ENCODE data around the gene AP1S3.
"Not testable (repeated sequence)": the region's sequence is repeated elsewhere in the genome, so short reads cannot be mapped to it uniquely, and the experiment has no call there.

The AP1S3 gene

DNA sequence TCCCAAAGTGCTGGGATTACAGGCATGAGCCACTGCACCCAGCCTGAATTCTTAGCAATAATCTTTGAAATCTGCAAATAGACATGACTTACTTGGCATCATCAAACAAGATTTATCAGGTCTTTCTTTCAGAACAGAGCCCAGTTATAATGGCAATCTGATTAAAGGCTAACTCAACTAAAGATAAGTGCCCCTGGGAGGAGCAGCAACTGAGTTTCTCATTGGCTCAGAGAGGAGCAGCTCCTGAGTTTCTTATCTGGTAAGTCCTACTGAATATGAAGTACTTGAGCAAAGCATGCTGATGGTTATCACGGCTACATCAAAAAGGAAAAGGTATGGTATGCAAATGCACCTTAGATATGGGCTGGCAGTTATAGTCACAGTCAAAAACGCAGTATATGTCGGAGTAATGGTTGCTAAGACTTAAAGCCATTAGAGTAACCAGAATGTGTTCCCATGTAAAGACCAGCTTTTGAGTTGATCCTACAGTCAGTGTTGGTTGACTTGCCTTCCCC lies 15.0 kb upstream of the AP1S3 start:
- DNase-seq = no peak

DNA sequence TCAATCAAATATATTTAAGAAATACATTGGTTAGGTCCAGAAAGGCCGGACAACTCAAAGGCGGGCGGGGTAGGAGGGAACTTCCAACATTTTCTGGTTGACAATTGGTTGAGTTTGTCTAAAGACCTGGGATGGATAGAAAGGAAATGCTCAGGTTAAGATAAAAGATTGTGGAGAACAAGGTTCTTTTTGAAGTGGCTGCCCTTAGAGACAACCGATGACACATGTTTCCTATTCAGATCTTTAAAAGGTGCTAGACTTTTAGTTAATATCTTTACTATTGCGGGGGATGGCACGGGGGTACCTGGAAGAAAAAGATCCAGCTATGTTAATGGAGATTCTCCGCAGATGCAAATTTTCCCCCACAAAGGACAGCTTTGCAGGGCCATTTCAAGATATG lies 10.0 kb upstream of the AP1S3 start:
- no peak for DNase-seq

GRCh38 chr2:223846515-223846914 lies 9.1 kb upstream of the AP1S3 start:
- DNase-seq = peak; percentile 74

- no peak for DNase-seq
Observed at GRCh38 chr2:223841436-223842190, 4.2 kb upstream of the AP1S3 start.

DNA sequence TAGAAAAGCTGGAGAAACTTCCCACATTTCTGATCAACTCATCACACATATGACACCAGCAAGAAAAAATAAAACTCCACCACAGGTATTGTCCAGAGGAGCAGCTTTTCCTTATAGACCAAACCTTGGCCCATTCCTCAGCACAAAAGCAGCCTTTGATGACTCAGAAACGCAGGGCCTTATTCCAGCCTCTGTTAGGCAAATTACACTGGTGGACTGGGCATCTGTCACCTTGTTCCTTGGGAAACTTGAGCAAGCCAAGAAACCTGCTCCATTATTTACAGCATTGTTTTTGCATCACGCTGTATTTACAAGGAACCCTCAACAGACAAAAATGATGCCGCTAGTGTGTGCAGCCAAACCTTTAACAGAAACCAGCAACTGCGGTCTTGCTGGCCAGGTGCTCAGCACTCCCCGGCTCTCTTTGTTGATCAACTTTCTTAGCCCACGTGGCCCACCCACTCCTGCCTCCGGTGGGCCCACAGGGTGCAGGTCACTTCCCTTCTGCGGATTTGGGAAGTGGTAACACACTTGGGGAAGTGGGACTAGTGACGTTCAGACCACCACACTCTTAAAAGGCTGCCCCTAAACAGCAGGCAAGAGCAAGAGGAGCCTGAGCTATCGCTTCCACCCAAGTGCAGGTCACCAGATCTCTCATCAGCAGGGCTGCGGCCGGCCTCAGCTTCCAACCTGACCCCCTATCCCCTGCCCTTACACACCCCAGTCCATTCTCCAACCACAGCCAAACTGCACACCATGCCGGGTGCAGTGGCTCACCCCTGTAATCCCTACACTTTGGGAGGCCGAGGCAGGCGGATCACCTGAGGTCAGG lies 1.5 kb downstream of the AP1S3 start:
- no peak for DNase-seq

- DNase-seq = no peak
Observed at GRCh38 chr2:223834431-223834830, 3.0 kb downstream of the AP1S3 start.

- no peak for DNase-seq
Observed at GRCh38 chr2:223832241-223832903, 5.0 kb downstream of the AP1S3 start.

GRCh38 chr2:223829128-223829527 lies 8.3 kb downstream of the AP1S3 start:
- no peak for DNase-seq

DNA sequence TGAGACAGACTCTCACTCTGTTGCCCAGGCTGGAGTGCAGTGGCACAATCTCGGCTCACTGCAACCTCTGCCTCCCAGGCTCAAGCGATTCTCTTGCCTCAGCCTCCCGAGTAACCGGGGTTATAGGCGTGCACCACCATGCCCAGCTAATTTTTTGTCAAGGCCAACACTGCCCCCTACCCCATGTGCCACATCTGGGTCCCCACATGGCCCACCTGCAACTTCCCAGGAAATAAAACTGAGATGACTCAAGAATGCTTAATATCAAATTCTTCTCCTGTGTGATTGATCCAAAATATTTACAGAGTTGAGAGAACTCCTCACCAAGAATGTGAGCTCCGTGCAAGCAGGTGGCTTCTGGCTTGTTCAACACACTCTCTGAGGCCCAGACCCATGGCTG lies 9.1 kb downstream of the AP1S3 start:
- no peak for DNase-seq

DNA sequence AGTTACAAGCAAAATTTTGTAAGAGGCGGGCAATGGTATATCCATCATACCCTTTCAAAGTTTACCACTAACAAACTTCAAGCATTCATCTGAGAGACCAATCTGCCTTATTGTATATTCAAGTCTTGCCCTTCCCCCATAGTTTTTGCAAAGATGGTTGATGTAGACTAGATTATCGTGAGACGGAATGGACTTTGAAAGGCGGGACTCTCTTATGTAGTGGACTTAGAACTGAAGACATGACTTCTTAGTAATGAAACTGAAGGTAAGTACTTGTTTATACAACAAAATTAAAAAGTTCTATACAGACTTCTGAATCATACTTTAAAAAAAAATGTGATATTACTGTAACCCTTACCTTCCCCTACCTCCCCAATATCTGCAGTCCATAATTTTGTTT lies 10.4 kb downstream of the AP1S3 start:
- DNase-seq = no peak

DNA sequence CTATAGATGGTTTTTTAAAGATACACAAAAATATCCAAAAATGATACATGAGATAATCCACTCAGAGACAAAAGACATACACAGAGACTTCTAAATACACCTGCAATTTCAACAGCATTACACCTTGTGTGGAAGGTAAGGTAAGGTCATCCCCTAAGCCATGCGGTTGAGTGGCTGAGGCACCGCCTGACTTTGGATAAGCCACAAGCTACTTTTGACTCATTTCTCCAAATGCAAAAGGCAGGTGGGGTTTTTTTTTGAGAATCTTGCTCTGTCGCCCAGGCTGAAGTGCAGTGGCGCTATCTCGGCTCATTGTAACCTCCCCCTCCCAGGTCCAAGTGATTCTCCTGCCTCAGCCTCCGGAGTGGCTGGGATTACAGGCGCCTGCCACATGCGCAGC lies 13.1 kb downstream of the AP1S3 start:
- no peak for DNase-seq

- DNase-seq = no peak
Observed at GRCh38 chr2:223822818-223823217, 14.6 kb downstream of the AP1S3 start.

DNA sequence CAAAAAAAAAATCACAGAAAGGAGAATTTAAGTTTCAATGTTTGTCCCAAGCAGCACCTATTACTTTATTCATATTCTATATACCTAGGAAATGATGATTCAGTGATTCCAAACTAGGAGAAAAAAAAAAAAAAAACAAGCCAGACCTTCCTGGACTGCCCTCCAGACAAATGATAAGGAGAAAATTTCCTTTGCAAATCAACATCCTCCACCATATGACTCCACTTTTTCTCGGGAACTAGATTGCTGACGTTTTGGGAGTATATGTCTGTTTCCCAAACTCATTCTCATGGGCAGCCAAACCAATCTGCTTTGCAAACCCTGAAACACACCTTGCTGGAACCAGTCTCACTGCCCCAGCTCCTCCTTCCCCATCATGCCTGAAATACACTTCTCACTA lies 16.8 kb downstream of the AP1S3 start:
- no peak for DNase-seq

GRCh38 chr2:223819891-223820290 lies 17.5 kb downstream of the AP1S3 start:
- DNase-seq = no peak

GRCh38 chr2:223815884-223816570 lies 21.4 kb downstream of the AP1S3 start:
- DNase-seq = peak; percentile 30

DNA sequence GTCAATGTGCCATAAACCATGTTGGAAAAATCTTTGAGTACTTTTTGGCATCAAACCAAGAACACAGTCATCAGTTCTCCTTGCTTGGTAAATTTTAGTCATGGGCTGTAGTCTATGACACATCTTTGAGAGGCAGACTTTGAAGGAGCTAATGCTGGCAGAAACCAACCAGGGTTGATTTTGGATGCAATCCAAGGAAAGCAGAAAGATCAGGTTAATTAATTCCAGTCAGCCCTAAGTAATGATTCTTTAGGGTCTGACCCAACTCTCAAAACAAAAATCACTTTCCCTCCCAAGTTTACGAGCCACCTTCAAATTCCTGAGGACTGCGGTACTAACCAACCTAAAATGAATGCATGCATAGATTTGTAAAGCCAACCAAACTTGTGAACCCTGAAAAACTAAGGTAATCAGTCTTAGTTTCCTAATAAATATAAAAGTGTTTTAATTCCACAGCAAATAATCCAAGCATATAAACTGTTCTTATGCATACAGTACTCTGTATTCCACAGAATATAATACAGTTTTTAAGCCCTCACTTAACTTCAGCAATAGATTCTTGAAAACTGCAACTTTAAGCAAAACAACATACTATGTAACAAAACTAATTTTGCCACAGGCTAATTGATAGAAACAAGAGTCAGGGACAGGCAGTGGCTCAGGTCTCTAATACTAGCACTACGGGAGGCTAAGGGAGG lies 22.0 kb downstream of the AP1S3 start:
- DNase-seq = peak; percentile 88

- not testable (repeated sequence) for DNase-seq
Observed at GRCh38 chr2:223814764-223815163, 22.6 kb downstream of the AP1S3 start.

- DNase-seq = no peak
Observed at GRCh38 chr2:223813329-223813728, 24.1 kb downstream of the AP1S3 start.

GRCh38 chr2:223811757-223812156 lies 25.6 kb downstream of the AP1S3 start:
- DNase-seq = peak; percentile 40

- DNase-seq = no peak
Observed at GRCh38 chr2:223805008-223805407, 32.4 kb downstream of the AP1S3 start.

DNA sequence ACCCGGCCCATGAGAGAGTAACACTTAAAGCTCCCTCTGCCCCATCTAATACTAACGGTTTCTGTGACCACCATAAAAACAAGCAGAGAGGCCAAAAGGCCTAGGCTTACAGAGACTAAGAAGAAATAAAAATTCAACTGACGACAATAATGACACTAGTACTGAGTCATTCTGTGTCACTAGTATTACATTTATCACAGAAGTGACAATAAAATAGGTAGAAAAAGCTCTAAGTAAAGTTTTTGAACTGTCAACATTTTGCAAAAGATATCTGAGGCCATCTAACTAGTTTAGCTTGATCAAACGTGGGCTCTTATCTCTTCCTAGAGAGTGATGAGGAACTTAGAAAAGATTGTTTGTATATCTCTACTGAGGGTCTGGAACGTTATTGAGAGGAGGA lies 35.6 kb downstream of the AP1S3 start:
- DNase-seq = no peak

- DNase-seq = peak; percentile 28
Observed at GRCh38 chr2:223800908-223801307, 36.5 kb downstream of the AP1S3 start.

Measured in fibroblast of skin of right quadriceps (primary cell).